Measurements from ENCODE around the gene NHSL2.

The NHSL2 gene

GRCh38 chrX:72182924-72183323 lies 272.3 kb downstream of the NHSL2 start:
- DNase-seq, result no peak

- peak; percentile 86 for DNase-seq
Observed at GRCh38 chrX:72201836-72202536, 291.3 kb downstream of the NHSL2 start.

Measured in fibroblast of skin of scalp (primary cell).